Skin epidermis (tissue), 12 donors: ENCODE measurements around the gene B2M.
"Not testable (repeated sequence)": the region's sequence is repeated elsewhere in the genome, so short reads cannot be mapped to it uniquely, and the experiment has no call there.

Experiments used
- H3K27ac ChIP-seq, 21 experiments: fragments of 200-600 bp; sonication (generic) in 11 of 21; one replicate each; pipeline ENCODE4 v1.5.0; 2020; ENCODE audit warnings: mild to moderate bottlenecking in 3 of 21, inconsistent platforms in 2 of 21, moderate library complexity in 2 of 21
- H3K4me3 ChIP-seq, 7 experiments: fragments of 200-600 bp; sonication (generic) in 2 of 7; one replicate each; pipeline ENCODE4 v1.5.0; 2020; ENCODE audit warnings: inconsistent platforms in 2 of 7, mild to moderate bottlenecking in 2 of 7, moderate library complexity in 1 of 7

The B2M gene

GRCh38 chr15:44743454-44743853 lies 32.1 kb downstream of the B2M start:
- H3K27ac ChIP-seq, H3K4me3 ChIP-seq: not testable (repeated sequence)

DNA sequence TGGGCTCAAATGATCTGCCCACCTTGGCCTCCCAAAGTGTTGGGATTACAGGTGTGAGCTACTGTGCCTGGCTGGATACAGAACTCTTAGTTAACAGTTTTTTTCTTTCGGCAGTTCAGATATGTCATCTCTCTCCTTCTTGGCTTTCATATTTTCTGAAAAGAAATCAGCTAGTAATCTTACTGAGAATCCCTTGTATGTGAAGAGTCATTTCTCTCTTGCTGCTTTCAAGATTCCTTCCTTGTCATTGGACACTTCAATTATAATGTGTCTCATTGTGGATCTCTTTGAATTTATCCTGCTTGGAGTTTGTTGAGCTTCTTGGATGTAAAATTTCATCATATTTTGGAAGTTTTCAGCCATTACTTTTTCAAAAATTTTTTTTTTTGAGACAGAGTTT lies 42.0 kb downstream of the B2M start:
- Histone ChIP-seq H3K27ac (no peak overlapping the region), H3K4me3 (no peak overlapping the region)

GRCh38 chr15:44763187-44763586 lies 51.9 kb downstream of the B2M start:
- Histone ChIP-seq H3K27ac (no peak overlapping the region), H3K4me3 (no peak overlapping the region)

DNA sequence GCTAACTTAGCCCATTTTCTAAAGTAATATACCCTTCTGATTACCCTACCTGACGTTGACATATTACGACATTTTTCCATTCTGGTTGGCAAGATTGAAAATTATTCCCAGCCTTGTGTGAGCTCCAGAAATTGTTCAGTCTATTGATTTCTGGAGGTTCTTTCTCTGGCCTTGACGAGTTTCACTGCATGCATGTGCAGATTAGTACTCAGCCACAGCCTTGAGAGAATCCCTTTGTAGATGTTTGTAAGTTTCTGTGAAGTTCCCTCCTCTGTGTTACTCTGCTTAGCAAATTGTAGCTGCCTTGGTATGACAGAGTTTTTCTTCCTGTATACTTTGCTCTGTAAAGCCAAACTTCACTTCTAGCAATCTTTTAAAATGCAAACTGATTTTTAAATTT lies 52.5 kb downstream of the B2M start:
- Histone ChIP-seq H3K4me3 (no peak overlapping the region), H3K27ac (no peak overlapping the region)

- Histone ChIP-seq H3K27ac (no peak overlapping the region), H3K4me3 (no peak overlapping the region)
Observed at GRCh38 chr15:44765036-44765435, 53.7 kb downstream of the B2M start.
